H1 (cell line): Measurements from ENCODE around the gene PRR19. TPM values are rescaled to one million over a fixed set of nuclear protein-coding genes. Genes with fewer than 3 reads are reported as not detected.

Experiments used
- CEBPB ChIP-seq: IDR thresholded peaks from 2 replicates; pipeline ENCODE4 v1.6.1; 2012; ENCODE audit warnings: low read depth, low read length
- CHD1 ChIP-seq: IDR thresholded peaks from 2 replicates; pipeline ENCODE4 v1.6.1; 2012; ENCODE audit warnings: low read depth, low read length, improper control_type of control experiment
- CREB1 ChIP-seq: IDR thresholded peaks from 2 replicates; pipeline ENCODE4 v1.6.1; 2012; ENCODE audit warnings: inconsistent platforms
- EGR1 ChIP-seq: IDR thresholded peaks from 2 replicates; pipeline ENCODE4 v1.6.1; 2011; ENCODE audit warnings: low read depth, low read length, borderline replicate concordance
- EP300 ChIP-seq, 2 experiments: IDR thresholded peaks; 1 replicate in 1 of 2; 2 replicates in 1 of 2; pipeline ENCODE4 v1.6.1; 2011 to 2012; ENCODE audit warnings: low read depth in 2 of 2, low read length in 2 of 2, mild to moderate bottlenecking in 2 of 2, borderline replicate concordance in 1 of 2, inconsistent platforms in 1 of 2, moderate library complexity in 1 of 2
- GTF2F1 ChIP-seq: IDR thresholded peaks from 2 replicates; pipeline ENCODE4 v1.6.1; 2012; ENCODE audit warnings: low read depth, low read length, improper control_type of control experiment, borderline replicate concordance
- HDAC2 ChIP-seq, 2 experiments: fragments of 300-600 bp in 1 of 2; sonication (generic) in 1 of 2; IDR thresholded peaks; 2 replicates each; pipeline ENCODE4 v1.6.1; 2011 to 2012; ENCODE audit warnings: low read depth in 2 of 2, low read length in 2 of 2, mild to moderate bottlenecking in 2 of 2, moderate library complexity in 2 of 2, borderline replicate concordance in 1 of 2, inconsistent platforms in 1 of 2
- MAFK ChIP-seq: IDR thresholded peaks from 2 replicates; pipeline ENCODE4 v1.6.1; 2012; ENCODE audit warnings: low read depth, mild to moderate bottlenecking, improper control_type of control experiment, low read length
- NRF1 ChIP-seq: IDR thresholded peaks from 2 replicates; pipeline ENCODE4 v1.6.1; 2011; ENCODE audit warnings: mild to moderate bottlenecking, low read depth, low read length, improper control_type of control experiment
- PHF8 ChIP-seq: fragments of 200-600 bp; sonication (generic); conservative IDR thresholded peaks from 2 replicates; pipeline ENCODE4 v1.7.1; 2012; ENCODE audit warnings: low read depth, mild to moderate bottlenecking, inconsistent platforms, low read length, moderate library complexity
- POLR2AphosphoS5 ChIP-seq: IDR thresholded peaks from 2 replicates; pipeline ENCODE4 v1.6.1; 2011; ENCODE audit warnings: low read depth, low read length
- SAP30 ChIP-seq: fragments of 300-600 bp; sonication (generic); IDR thresholded peaks from 2 replicates; pipeline ENCODE4 v1.7.1; 2012; ENCODE audit warnings: low read length, moderate library complexity, mild to moderate bottlenecking, inconsistent platforms; ENCODE audit not compliant: insufficient read depth, insufficient replicate concordance
- SP4 ChIP-seq: IDR thresholded peaks from 2 replicates; pipeline ENCODE4 v1.6.1; 2012; ENCODE audit warnings: low read length, inconsistent platforms
- SUZ12 ChIP-seq: fragments of 200-600 bp; sonication (generic); IDR thresholded peaks from 2 replicates; pipeline ENCODE4 v1.6.1; 2012; ENCODE audit warnings: mild to moderate bottlenecking, inconsistent platforms, low read length, moderate library complexity, mixed read lengths
- TEAD4 ChIP-seq: IDR thresholded peaks from 2 replicates; pipeline ENCODE4 v1.6.1; 2012; ENCODE audit warnings: low read depth, low read length, inconsistent platforms, mixed read lengths
- polyA plus RNA-seq, 7 experiments: library from polyadenylated mRNA; depleted of rRNA in 3 of 7; stranded (reverse) in 5 of 7; unstranded in 2 of 7; fragments of >200 nt in 5 of 7; fragments of 200-250 nt in 2 of 7; gene quantifications; 1 replicate in 5 of 7; 2 replicates in 1 of 7; 4 replicates in 1 of 7; pipeline versions ENCODE4 v1.2.1 to v1.2.3, GENCODE V29; 2011 to 2013; ENCODE audit warnings: missing spikeins in 2 of 7, mixed read lengths in 2 of 7
- total RNA-seq: library from RNA; stranded (reverse); fragmentation: NEBNext Ultra II Directional; extraction: Animal tissue kit (Norgen Biotek cat#: 25700); gene quantifications from 2 replicates; pipeline ENCODE4 v1.2.1, GENCODE V29; 2021
- TF ChIP-seq, protein P1 (sequence below): IDR thresholded peaks from 2 replicates; pipeline ENCODE4 v1.6.1; 2011; ENCODE audit warnings: low read length, improper control_type of control experiment
- TF ChIP-seq, protein P2 (sequence below): IDR thresholded peaks from 2 replicates; pipeline ENCODE4 v1.6.1; 2012; ENCODE audit warnings: inconsistent platforms
- TF ChIP-seq, protein P3 (sequence below), 3 experiments: IDR thresholded peaks; 1 replicate in 2 of 3; 2 replicates in 1 of 3; pipeline versions ENCODE4 v1.5.1 to v1.6.1; 2011; ENCODE audit warnings: low read length in 3 of 3, mild to moderate bottlenecking in 3 of 3, inconsistent platforms in 2 of 3, low read depth in 1 of 3, moderate library complexity in 1 of 3; ENCODE audit not compliant: insufficient read depth in 1 of 3; ENCODE audit errors: control extremely low read depth in 1 of 3

Gene PRR19
- total and polyA plus RNA-seq, 2 of the 8 experiments (the other 6 are each of a cell fraction or from before 2014, with no cell fraction given) = 7.2 to 7.5 TPM

DNA sequence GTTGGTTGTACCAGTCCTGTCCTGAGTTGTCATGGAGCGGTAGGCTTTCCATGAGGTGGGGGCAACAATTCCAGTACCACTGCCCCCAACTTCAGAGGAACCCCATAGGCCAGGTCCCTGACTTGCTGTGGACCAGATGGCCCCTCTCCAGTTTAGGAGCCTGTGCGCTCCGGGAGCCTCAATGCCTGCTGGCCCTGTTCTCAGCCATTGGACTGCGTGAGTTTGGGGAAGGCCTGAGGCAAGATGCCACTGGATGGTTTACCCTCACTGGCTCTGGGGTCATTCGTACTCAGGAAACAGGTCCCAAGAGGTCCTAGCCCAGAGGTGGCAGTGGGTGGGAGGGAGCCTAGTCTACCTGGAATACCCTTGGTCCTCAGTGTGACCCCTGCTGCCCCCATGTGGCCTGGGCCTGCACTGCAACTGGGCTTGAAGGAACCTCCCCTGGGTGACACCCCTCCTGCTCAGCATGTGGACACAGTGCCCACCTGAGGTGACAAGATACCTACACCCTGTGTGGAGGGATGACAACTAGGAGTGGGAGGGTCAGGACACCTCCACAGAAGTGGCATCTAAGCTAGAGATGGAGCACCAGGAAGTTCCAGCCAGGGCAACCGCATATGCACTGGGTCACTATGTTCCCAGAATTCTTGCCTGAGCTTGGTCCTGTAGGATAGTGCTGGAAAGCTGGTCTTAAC is 6.0 kb upstream of the PRR19 start (continued):
- TF ChIP-seq, protein P1, sequence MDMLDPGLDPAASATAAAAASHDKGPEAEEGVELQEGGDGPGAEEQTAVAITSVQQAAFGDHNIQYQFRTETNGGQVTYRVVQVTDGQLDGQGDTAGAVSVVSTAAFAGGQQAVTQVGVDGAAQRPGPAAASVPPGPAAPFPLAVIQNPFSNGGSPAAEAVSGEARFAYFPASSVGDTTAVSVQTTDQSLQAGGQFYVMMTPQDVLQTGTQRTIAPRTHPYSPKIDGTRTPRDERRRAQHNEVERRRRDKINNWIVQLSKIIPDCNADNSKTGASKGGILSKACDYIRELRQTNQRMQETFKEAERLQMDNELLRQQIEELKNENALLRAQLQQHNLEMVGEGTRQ = 0 out of 2 replicates have a peak, but pooled peaks have one; percentile 14
- TF ChIP-seq, protein P2, sequence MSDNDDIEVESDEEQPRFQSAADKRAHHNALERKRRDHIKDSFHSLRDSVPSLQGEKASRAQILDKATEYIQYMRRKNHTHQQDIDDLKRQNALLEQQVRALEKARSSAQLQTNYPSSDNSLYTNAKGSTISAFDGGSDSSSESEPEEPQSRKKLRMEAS = 0 out of 2 replicates have a peak, but pooled peaks have one; percentile 43
- TF ChIP-seq CREB1 = peak; percentile 21; the same call in 1 of the 2 replicates
- no peak for TF ChIP-seq PHF8
- TF ChIP-seq NRF1 = no peak
- TF ChIP-seq HDAC2 (IDR thresholded peaks at IDR 0.05; ENCODE audit: borderline replicate concordance in 1 of 2, low read depth in 2 of 2, low read length in 2 of 2) = no peak
- TF ChIP-seq MAFK = no peak
- TF ChIP-seq EP300 (IDR thresholded peaks at IDR 0.05; ENCODE audit: borderline replicate concordance in 1 of 2, low read depth in 2 of 2, low read length in 2 of 2) = no peak
- TF ChIP-seq CHD1 = no peak
- no peak for TF ChIP-seq EGR1
- no peak for TF ChIP-seq SAP30
- peak; percentile 78 for TF ChIP-seq POLR2AphosphoS5
- TF ChIP-seq SUZ12 = no peak
- no peak for TF ChIP-seq GTF2F1
- no peak for TF ChIP-seq SP4
- TF ChIP-seq TEAD4 = no peak; the same call in 1 of the 2 replicates
- TF ChIP-seq, protein P3, sequence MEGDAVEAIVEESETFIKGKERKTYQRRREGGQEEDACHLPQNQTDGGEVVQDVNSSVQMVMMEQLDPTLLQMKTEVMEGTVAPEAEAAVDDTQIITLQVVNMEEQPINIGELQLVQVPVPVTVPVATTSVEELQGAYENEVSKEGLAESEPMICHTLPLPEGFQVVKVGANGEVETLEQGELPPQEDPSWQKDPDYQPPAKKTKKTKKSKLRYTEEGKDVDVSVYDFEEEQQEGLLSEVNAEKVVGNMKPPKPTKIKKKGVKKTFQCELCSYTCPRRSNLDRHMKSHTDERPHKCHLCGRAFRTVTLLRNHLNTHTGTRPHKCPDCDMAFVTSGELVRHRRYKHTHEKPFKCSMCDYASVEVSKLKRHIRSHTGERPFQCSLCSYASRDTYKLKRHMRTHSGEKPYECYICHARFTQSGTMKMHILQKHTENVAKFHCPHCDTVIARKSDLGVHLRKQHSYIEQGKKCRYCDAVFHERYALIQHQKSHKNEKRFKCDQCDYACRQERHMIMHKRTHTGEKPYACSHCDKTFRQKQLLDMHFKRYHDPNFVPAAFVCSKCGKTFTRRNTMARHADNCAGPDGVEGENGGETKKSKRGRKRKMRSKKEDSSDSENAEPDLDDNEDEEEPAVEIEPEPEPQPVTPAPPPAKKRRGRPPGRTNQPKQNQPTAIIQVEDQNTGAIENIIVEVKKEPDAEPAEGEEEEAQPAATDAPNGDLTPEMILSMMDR (IDR thresholded peaks at IDR 0.05; ENCODE audit: control extremely low read depth in 1 of 3, insufficient read depth in 1 of 3, low read depth in 1 of 3, low read length in 3 of 3) = peak; percentile 87 to 100 (median 98)
- no peak for TF ChIP-seq CEBPB
